ENCODE results near the gene ABR. TPM values are rescaled to one million over a fixed set of nuclear protein-coding genes. Genes with fewer than 3 reads are reported as not detected.

The ABR gene
- total RNA-seq, 1 donor from 2014 or later = 76.6 TPM

DNA sequence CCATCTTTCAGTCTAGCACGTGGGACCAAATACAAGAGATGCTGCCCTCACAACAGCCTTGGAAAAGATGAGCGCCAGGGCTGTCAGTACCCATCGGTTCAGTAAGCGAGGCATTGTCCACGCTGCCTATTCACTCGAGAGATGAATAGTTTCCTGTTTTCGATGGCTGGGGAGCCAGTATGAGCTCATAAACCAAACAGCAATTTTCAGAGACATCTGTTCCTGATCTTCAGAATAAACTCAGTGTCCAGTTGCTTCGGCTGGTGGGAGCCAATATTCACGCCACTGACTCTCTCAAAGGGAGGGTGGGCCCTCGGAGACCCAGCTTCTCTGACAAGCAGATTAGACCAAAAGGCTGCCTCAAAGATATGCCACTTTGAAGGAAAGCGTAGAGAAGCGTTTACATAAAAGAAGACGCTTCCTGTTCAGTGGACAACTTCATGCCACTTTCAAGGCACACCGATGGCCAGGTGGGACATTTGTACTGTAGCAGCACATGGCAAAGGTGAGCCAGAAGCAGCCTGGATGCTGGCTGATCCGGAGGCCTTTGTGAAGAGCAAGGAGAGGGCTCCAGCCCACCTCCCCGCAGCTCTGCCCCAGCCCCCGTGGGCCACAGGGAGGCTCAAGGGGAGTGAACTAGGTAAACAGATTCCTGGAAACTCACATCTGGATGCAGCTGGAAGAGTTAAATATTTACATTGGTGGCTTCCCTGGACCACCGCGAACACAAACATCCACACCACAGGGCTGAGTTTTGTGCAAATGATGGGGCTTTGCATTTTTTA, 176.8 kb downstream of the ABR start:
- Mint-ChIP-seq H3K27ac (ENCODE audit: unreplicated experiment) (peak overlapping the region; percentile 78), H3K4me3 (ENCODE audit: unreplicated experiment) (peak overlapping the region; percentile 15)

DNA sequence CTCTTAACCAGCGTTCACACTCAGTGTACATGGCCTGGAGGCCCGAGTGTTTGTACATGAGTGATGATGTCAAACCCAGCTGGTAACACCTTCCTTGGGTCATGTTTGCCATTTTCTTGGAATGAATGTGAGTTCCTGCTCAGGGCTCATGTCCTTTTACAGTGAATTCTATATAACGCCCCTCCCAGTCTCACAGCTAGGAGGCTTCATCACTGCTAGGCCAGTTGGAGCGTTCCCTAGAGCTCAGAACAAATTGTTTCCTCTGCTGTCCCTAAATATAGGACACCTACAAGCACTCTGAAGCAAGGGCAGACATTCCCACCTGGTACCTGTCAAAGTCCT, 177.4 kb downstream of the ABR start:
- Mint-ChIP-seq H3K27ac (ENCODE audit: unreplicated experiment) (peak overlapping the region; percentile 89), H3K9me3 (ENCODE audit: unreplicated experiment) (no peaks in the 10 kb centered on the region), H3K4me1 (ENCODE audit: unreplicated experiment) (peaks cover 59% of the 10 kb centered on the region), H3K36me3 (ENCODE audit: low read depth, unreplicated experiment) (peaks cover 38% of the 10 kb centered on the region), H3K27me3 (ENCODE audit: unreplicated experiment) (peaks cover 11% of the 10 kb centered on the region), H3K4me3 (ENCODE audit: unreplicated experiment) (peak overlapping the region; percentile 81)
- TF ChIP-seq CTCF (IDR thresholded peaks at IDR 0.05; ENCODE audit: unreplicated experiment) = no peak
- no peak for DNase-seq (ENCODE audit: low spot score)

More for the DNA sequence above, 176.8 kb downstream of the ABR start:
- Mint-ChIP-seq H3K36me3 (ENCODE audit: low read depth, unreplicated experiment) (peaks cover 35% of the 10 kb centered on the region), H3K4me1 (ENCODE audit: unreplicated experiment) (peaks cover 55% of the 10 kb centered on the region), H3K9me3 (ENCODE audit: unreplicated experiment) (no peaks in the 10 kb centered on the region), H3K27me3 (ENCODE audit: unreplicated experiment) (peaks cover 8% of the 10 kb centered on the region)
- no peak for TF ChIP-seq CTCF (IDR thresholded peaks at IDR 0.05; ENCODE audit: unreplicated experiment)
- no peak for DNase-seq (ENCODE audit: low spot score)

DNA sequence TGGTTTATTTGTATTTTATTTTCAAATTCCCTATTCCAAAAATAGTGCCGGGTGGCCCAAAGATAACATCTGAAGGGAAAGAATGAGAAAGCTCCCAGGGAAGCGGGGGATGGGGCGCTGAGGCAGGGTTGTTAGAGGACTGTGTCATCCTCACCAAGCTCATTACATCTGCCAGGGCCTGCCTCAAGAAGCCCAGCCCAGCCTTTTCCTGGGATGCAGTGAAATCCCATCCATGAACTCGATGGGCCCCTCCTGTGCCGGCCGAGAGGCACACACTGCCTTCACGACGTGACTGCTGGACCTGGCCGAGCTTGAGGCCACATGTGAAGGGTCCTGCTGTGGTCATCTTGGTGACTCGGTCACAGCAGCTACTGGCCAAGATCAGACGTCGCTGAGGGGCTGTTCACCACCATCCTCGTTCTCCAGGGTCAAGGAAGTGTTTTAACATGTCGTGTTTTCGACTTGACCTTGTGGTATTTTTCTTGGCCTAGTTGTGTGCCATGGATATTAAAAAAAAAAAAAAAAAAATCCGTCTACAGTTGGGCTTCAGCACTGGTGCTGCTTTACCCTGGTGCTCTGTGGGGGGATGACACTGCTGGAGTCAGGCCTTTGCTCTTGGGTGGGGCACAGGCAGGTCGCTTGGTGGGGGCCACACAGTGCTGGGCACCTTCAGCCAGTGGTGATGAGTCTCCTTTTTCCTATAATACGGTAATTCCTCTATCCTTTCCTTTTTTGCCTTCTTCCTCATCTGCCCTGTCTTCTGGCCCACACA, 178.0 kb downstream of the ABR start:
- peaks cover 38% of the 10 kb centered on the region for H3K36me3 Mint-ChIP-seq (ENCODE audit: low read depth, unreplicated experiment)
- peaks cover 59% of the 10 kb centered on the region for H3K4me1 Mint-ChIP-seq (ENCODE audit: unreplicated experiment)
- no peak for DNase-seq (ENCODE audit: low spot score)
- no peaks in the 10 kb centered on the region for H3K9me3 Mint-ChIP-seq (ENCODE audit: unreplicated experiment)
- peak overlapping the region; percentile 89 for H3K27ac Mint-ChIP-seq (ENCODE audit: unreplicated experiment)
- peaks cover 11% of the 10 kb centered on the region for H3K27me3 Mint-ChIP-seq (ENCODE audit: unreplicated experiment)
- peak overlapping the region; percentile 81 for H3K4me3 Mint-ChIP-seq (ENCODE audit: unreplicated experiment)
- TF ChIP-seq CTCF (IDR thresholded peaks at IDR 0.05; ENCODE audit: unreplicated experiment) = no peak

DNA sequence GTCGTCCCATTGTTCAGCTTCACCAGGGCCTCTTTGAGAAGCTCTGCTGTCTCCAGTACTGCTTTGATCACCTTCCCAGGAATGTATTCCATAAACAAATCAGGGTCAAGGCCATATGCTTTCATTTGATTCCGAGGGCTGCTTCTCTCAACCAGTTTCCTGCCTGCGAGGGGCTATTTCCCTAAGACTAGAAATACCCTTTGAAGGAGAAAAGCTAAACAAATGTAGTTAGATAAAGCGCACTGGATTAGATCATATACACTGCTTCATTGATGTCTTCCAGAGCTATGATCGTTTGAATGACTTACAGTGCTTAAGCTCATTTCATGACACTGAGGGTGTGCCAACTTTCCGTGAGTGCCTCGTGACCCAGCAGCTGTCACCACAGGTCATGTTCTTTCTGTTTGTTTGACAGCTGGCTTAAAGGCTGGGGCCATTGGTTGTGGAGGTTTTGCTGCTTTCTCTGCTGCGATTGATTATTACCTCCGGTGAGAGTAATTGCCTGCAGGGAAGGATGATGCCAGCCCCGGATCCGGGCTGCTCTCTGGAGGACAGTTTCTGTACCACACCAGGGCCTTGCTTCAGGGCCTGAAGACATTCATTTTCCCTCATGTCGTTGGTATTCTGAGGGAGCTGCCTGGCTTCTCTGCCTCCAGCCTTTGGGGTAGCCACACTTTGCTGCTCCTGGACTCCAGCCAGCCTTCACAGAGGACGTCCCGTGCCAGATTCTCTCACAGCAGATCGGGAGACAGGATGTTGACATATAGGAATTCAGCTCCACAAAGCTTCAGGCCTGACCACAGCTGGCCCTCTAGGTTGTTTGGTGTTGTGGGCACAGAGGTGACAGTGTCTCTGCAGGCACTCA, 179.0 kb downstream of the ABR start:
- DNase-seq (ENCODE audit: low spot score) = no peak
- H3K27ac Mint-ChIP-seq (ENCODE audit: unreplicated experiment) = peak overlapping the region; percentile 61
- peaks cover 59% of the 10 kb centered on the region for H3K4me1 Mint-ChIP-seq (ENCODE audit: unreplicated experiment)
- H3K36me3 Mint-ChIP-seq (ENCODE audit: low read depth, unreplicated experiment) = peaks cover 38% of the 10 kb centered on the region
- H3K9me3 Mint-ChIP-seq (ENCODE audit: unreplicated experiment) = no peaks in the 10 kb centered on the region
- no peak for TF ChIP-seq CTCF (IDR thresholded peaks at IDR 0.05; ENCODE audit: unreplicated experiment)
- peaks cover 11% of the 10 kb centered on the region for H3K27me3 Mint-ChIP-seq (ENCODE audit: unreplicated experiment)
- H3K4me3 Mint-ChIP-seq (ENCODE audit: unreplicated experiment) = peak overlapping the region; percentile 69
